HepG2 (cell line): Measurements from ENCODE around the gene GDPD4. TPM values are rescaled to one million over a fixed set of nuclear protein-coding genes. Genes with fewer than 3 reads are reported as not detected.

Source experiments
- ATAC-seq: fragments of 200-7000 bp; cut with Tn5 transposase; 3 replicates; pipeline ENCODE4 v1.9.1; 2020; ENCODE audit warnings: mild to moderate bottlenecking, moderate library complexity
- BruUV-seq: library from RNA; stranded (reverse); fragments of 400-500 nt; replicated peaks from 2 replicates; lab custom pipeline; 2021; lab: Mats Ljungman, UMichigan
- CTCF ChIA-PET: fragments of 300-600 bp; formaldehyde crosslinking; extraction: SDS; loops from one replicate; lab custom pipeline; 2021; ENCODE audit warnings: low total read pairs, inconsistent platforms, low intra/inter-chr PET ratio; lab: Yijun Ruan, JAX
- POLR2A ChIA-PET: fragments of 350-600 bp; sonication (Branson Sonifier 250); formaldehyde crosslinking; loops from one replicate; lab custom pipeline; 2020; ENCODE audit warnings: antibody characterized with exemption, inconsistent platforms; lab: Yijun Ruan, JAX
- DNase-seq: peaks from one replicate; pipeline ENCODE4 v3.0.0-alpha.2; 2015; ENCODE audit warnings: low spot score
- FAIRE-seq: peaks from 3 replicates; lab custom pipeline; 2011; peaks lifted over from hg19 to GRCh38; lab: Jason Lieb, UNC
- H2AFZ ChIP-seq: one replicate; pipeline ENCODE4 v1.6.1; 2011; ENCODE audit warnings: low read length, inconsistent platforms
- H3K27ac ChIP-seq: fragments of 300-600 bp; 3 replicates; pipeline ENCODE4 v1.8.0; 2011; ENCODE audit warnings: mixed run types, mild to moderate bottlenecking, mixed read lengths, low read length, inconsistent platforms; ENCODE audit not compliant: insufficient read depth; ENCODE audit errors: extremely low read length
- H3K27me3 ChIP-seq, 2 experiments: fragments of 200-600 bp in 1 of 2; 2 replicates in 1 of 2; 3 replicates in 1 of 2; pipeline versions ENCODE4 v1.6.0 to v1.8.0; 2011; ENCODE audit warnings: low read length in 2 of 2, mild to moderate bottlenecking in 2 of 2, moderate library complexity in 2 of 2, inconsistent platforms in 1 of 2; ENCODE audit not compliant: insufficient read depth in 2 of 2, control insufficient read depth in 1 of 2
- H3K36me3 ChIP-seq, 2 experiments: fragments of 200-600 bp in 1 of 2; replicated peaks in 1 of 2; 2 replicates in 1 of 2; 3 replicates in 1 of 2; pipeline versions ENCODE4 v1.5.1 to v1.8.0; 2011; ENCODE audit warnings: low read length in 2 of 2, inconsistent platforms in 1 of 2; ENCODE audit not compliant: insufficient read depth in 2 of 2, control insufficient read depth in 1 of 2
- H3K4me1 ChIP-seq: 2 replicates; pipeline ENCODE4 v1.5.1; 2012; ENCODE audit warnings: low read length, inconsistent platforms; ENCODE audit not compliant: insufficient read depth
- H3K4me2 ChIP-seq: 2 replicates; pipeline ENCODE4 v1.6.0; 2011; ENCODE audit warnings: low read depth, low read length, inconsistent platforms
- H3K4me3 ChIP-seq, 3 experiments: fragments of 200-600 bp in 1 of 3; sonication (generic), shearing (Covaris generic) in 1 of 3; replicated peaks in 1 of 3; 2 replicates each; pipeline ENCODE4 v1.5.1; 2011 to 2016; ENCODE audit warnings: low read length in 3 of 3, inconsistent platforms in 2 of 3, low read depth in 2 of 3, mild to moderate bottlenecking in 2 of 3, control low read depth in 1 of 3, mixed read lengths in 1 of 3; ENCODE audit not compliant: insufficient read depth in 1 of 3
- H3K79me2 ChIP-seq: one replicate; pipeline ENCODE4 v1.6.1; 2011; ENCODE audit warnings: low read length, inconsistent platforms; ENCODE audit not compliant: insufficient read depth
- H3K9ac ChIP-seq: 2 replicates; pipeline ENCODE4 v1.6.0; 2011; ENCODE audit warnings: mild to moderate bottlenecking, low read depth, low read length, inconsistent platforms; ENCODE audit not compliant: insufficient read depth
- H3K9me3 ChIP-seq: 2 replicates; pipeline ENCODE4 v1.5.1; 2012; ENCODE audit warnings: mild to moderate bottlenecking, low read length
- H4K20me1 ChIP-seq: 2 replicates; pipeline ENCODE4 v1.6.0; 2011; ENCODE audit warnings: inconsistent platforms, mild to moderate bottlenecking, low read length, moderate library complexity; ENCODE audit not compliant: insufficient read depth
- ARID2 ChIP-seq: sonication (generic); formaldehyde crosslinking; IDR thresholded peaks from 2 replicates; pipeline ENCODE4 v1.8.1; 2022; ENCODE audit warnings: mild to moderate bottlenecking, missing genetic modification reagents, borderline replicate concordance
- BRD4 ChIP-seq: sonication (generic); formaldehyde crosslinking; IDR thresholded peaks from 2 replicates; pipeline ENCODE4 v1.4.0; 2020; ENCODE audit warnings: missing genetic modification reagents
- EZH2 ChIP-seq: conservative IDR thresholded peaks from 2 replicates; pipeline ENCODE4 v1.6.1; 2012; ENCODE audit warnings: mild to moderate bottlenecking, low read depth, low read length, moderate library complexity
- HOXD1 ChIP-seq: sonication (generic); formaldehyde crosslinking; IDR thresholded peaks from 2 replicates; pipeline ENCODE4 v1.5.0; 2020; ENCODE audit warnings: missing genetic modification reagents
- NFE2L2 ChIP-seq: fragments of 150-350 bp; IDR thresholded peaks from 2 replicates; pipeline ENCODE4 v1.6.1; 2014; ENCODE audit warnings: low read length
- PHF8 ChIP-seq: sonication (generic); formaldehyde crosslinking; IDR thresholded peaks from 2 replicates; pipeline ENCODE4 v1.5.0; 2020; ENCODE audit warnings: missing genetic modification reagents
- SALL2 ChIP-seq: sonication (generic); formaldehyde crosslinking; IDR thresholded peaks from 2 replicates; pipeline ENCODE4 v1.8.1; 2023; ENCODE audit warnings: mild to moderate bottlenecking, missing genetic modification reagents, inconsistent platforms
- SMAD1 ChIP-seq: sonication (generic); formaldehyde crosslinking; IDR thresholded peaks from 2 replicates; pipeline ENCODE4 v1.4.0; 2020; ENCODE audit warnings: missing genetic modification reagents, low read depth, mild to moderate bottlenecking, borderline replicate concordance
- SMC3 ChIP-seq: IDR thresholded peaks from 2 replicates; pipeline ENCODE4 v1.6.1; 2011; ENCODE audit warnings: low read length, improper control_type of control experiment
- ZHX2 ChIP-seq, 2 experiments: sonication (generic) in 1 of 2; formaldehyde crosslinking in 1 of 2; IDR thresholded peaks; 2 replicates each; pipeline versions ENCODE4 v1.6.1 to v1.9.0; 2014 to 2022; ENCODE audit warnings: antibody characterized with exemption in 1 of 2, borderline replicate concordance in 1 of 2, inconsistent platforms in 1 of 2, low read depth in 1 of 2, missing genetic modification reagents in 1 of 2
- ZNF225 ChIP-seq: sonication (generic); formaldehyde crosslinking; IDR thresholded peaks from 2 replicates; pipeline ENCODE4 v1.4.0; 2020; ENCODE audit warnings: mild to moderate bottlenecking, missing genetic modification reagents
- ZNF34 ChIP-seq: sonication (generic); formaldehyde crosslinking; IDR thresholded peaks from 2 replicates; pipeline ENCODE4 v1.4.0; 2020; ENCODE audit warnings: mild to moderate bottlenecking, missing genetic modification reagents, borderline replicate concordance
- ZNF589 ChIP-seq: sonication (generic); formaldehyde crosslinking; conservative IDR thresholded peaks from 2 replicates; pipeline ENCODE4 v1.8.0; 2022; ENCODE audit warnings: mild to moderate bottlenecking, moderate library complexity, missing genetic modification reagents
- ZNF772 ChIP-seq: sonication (generic); formaldehyde crosslinking; IDR thresholded peaks from 2 replicates; pipeline ENCODE4 v1.5.0; 2020; ENCODE audit warnings: mild to moderate bottlenecking, missing genetic modification reagents
- ZSCAN21 ChIP-seq: sonication (generic); formaldehyde crosslinking; IDR thresholded peaks from 2 replicates; pipeline ENCODE4 v1.8.0; 2022; ENCODE audit warnings: mild to moderate bottlenecking, missing genetic modification reagents, moderate library complexity, borderline replicate concordance
- ZSCAN5A ChIP-seq: sonication (generic); formaldehyde crosslinking; IDR thresholded peaks from 2 replicates; pipeline ENCODE4 v1.8.0; 2022; ENCODE audit warnings: mild to moderate bottlenecking, missing genetic modification reagents, borderline replicate concordance
- WGBS: methylation state at CpG from one replicate; pipeline ENCODE4 v1.1.6; 2017; ENCODE audit warnings: low lambda C conversion rate; 5-methylcytosine and 5-hydroxymethylcytosine counted together
- in situ Hi-C: cut with HindIII; loops from 2 replicates; pipeline ENCODE4 v1.10.0; 2017; ENCODE audit warnings: low pct_unique_long_range_greater_than_20kb; ENCODE audit not compliant: extremely low pct_ligation_motif_present
- intact Hi-C: fragments of 100-400 bp; cut with micrococcal nuclease; formaldehyde crosslinking; loops from one replicate; pipeline ENCODE4 v1.10.0; 2022; ENCODE audit not compliant: unreplicated experiment
- polyA plus RNA-seq, 8 experiments: library from polyadenylated mRNA; depleted of rRNA in 3 of 8; stranded (reverse) in 7 of 8; unstranded in 1 of 8; fragments of >200 nt; fragmentation: Illumina TruSeq in 4 of 8; extraction: Trizol in 4 of 8; gene quantifications; 2 replicates each; pipeline versions ENCODE4 v1.2.1 to v1.2.3, GENCODE V29; 2011 to 2016; ENCODE audit warnings: low read depth in 4 of 8, missing spikeins in 1 of 8, mixed read lengths in 1 of 8; ENCODE audit not compliant: insufficient read depth in 1 of 8
- total RNA-seq, 5 experiments: library from RNA; depleted of rRNA; stranded (reverse); fragments of >200 nt; fragmentation: Illumina TruSeq; extraction: Trizol; gene quantifications; 2 replicates each; pipeline ENCODE4 v1.2.3, GENCODE V29; 2016; ENCODE audit warnings: low read depth in 1 of 5

Gene GDPD4
- total and polyA plus RNA-seq, 2 of the 13 experiments (the other 11 are each of a cell fraction or from before 2014, with no cell fraction given), result not detected

DNA sequence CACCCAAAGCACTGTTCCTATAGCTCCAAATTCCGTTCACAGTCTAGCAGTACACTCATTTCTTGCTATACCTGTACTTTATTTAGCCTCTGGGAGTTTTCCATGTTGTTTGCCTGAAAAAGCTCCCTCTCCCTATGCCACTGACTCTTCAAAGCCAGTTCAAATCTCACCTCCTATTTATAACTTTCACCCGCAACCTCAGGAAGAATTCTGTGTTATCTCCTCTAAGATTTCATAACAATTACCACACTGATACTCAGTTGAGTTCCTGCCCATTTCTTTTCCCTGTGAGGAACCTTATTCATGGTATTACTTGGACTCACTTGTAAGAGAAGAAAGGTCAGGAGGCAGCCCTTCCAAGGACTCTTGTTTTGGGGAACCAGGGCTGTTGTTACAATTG lies 25.2 kb downstream of the GDPD4 start (continued):
- TF ChIP-seq SMAD1 (CRISPR knock-in tag), result no peak
- TF ChIP-seq ZSCAN21 (CRISPR knock-in tag), result no peak
- no peak for TF ChIP-seq ZSCAN5A (CRISPR knock-in tag)
- no peak for TF ChIP-seq EZH2
- TF ChIP-seq PHF8, result no peak
- no peak for TF ChIP-seq HOXD1
- no peak for TF ChIP-seq ZNF589 (CRISPR knock-in tag)

GRCh38 chr11:77270921-77271320 lies 30.6 kb downstream of the GDPD4 start:
- WGBS, result 4% methylated on average over 3 of the region's 3 CpGs
- ChIA-PET CTCF (no interaction called here), POLR2A (no interaction called here)
- Histone ChIP-seq H3K4me3 (no peak overlapping the region), H3K9ac (no peak overlapping the region), H3K79me2 (no peaks in the 10 kb centered on the region), H3K9me3 (no peaks in the 10 kb centered on the region), H2AFZ (no peak overlapping the region), H4K20me1 (no peaks in the 10 kb centered on the region), H3K27me3 (no peaks in the 10 kb centered on the region), H3K4me1 (no peaks in the 10 kb centered on the region), H3K36me3 (no peaks in the 10 kb centered on the region), H3K27ac (no peak overlapping the region), H3K4me2 (no peak overlapping the region)
- intact Hi-C loops, result no loop called here
- in situ Hi-C loops, result no loop called here
- no TSS peak for BruUV-seq
- DNase-seq (no peak), ATAC-seq (no peak), FAIRE-seq (no peak)
- TF ChIP-seq BRD4 (CRISPR knock-in tag) (no peak), ZNF34 (CRISPR knock-in tag) (no peak), ZNF225 (no peak), SALL2 (CRISPR knock-in tag) (no peak), ZNF772 (CRISPR knock-in tag) (no peak), ZHX2 (IDR thresholded peaks at IDR 0.05; ENCODE audit: low read depth) (no peak), ZHX2 (CRISPR knock-in tag; IDR thresholded peaks at IDR 0.05; ENCODE audit: borderline replicate concordance) (no peak), NFE2L2 (no peak), SMC3 (no peak), ARID2 (CRISPR knock-in tag) (no peak)
